H1 (cell line): Measurements from ENCODE around the gene SLC26A1. TPM values are rescaled to one million over a fixed set of nuclear protein-coding genes. Genes with fewer than 3 reads are reported as not detected.

Experiments used
- CBX8 ChIP-seq: fragments of 300-800, 300-1000 bp; sonication (generic); IDR thresholded peaks from 2 replicates; pipeline ENCODE4 v1.7.1; 2016; ENCODE audit warnings: low read depth, low read length, borderline replicate concordance
- E2F6 ChIP-seq: IDR thresholded peaks from 2 replicates; pipeline ENCODE4 v1.6.1; 2012; ENCODE audit warnings: inconsistent platforms
- SIN3A ChIP-seq, 2 experiments: IDR thresholded peaks in 1 of 2; conservative IDR thresholded peaks in 1 of 2; 2 replicates each; pipeline ENCODE4 v1.6.1; 2011 to 2012; ENCODE audit warnings: low read length in 2 of 2, improper control_type of control experiment in 1 of 2, low read depth in 1 of 2, mild to moderate bottlenecking in 1 of 2
- TAF1 ChIP-seq: IDR thresholded peaks from 2 replicates; pipeline ENCODE4 v1.6.1; 2011; ENCODE audit warnings: mild to moderate bottlenecking, low read depth, low read length
- polyA plus RNA-seq, 7 experiments: library from polyadenylated mRNA; depleted of rRNA in 3 of 7; stranded (reverse) in 5 of 7; unstranded in 2 of 7; fragments of >200 nt in 5 of 7; fragments of 200-250 nt in 2 of 7; gene quantifications; 1 replicate in 5 of 7; 2 replicates in 1 of 7; 4 replicates in 1 of 7; pipeline versions ENCODE4 v1.2.1 to v1.2.3, GENCODE V29; 2011 to 2013; ENCODE audit warnings: missing spikeins in 2 of 7, mixed read lengths in 2 of 7
- total RNA-seq: library from RNA; stranded (reverse); fragmentation: NEBNext Ultra II Directional; extraction: Animal tissue kit (Norgen Biotek cat#: 25700); gene quantifications from 2 replicates; pipeline ENCODE4 v1.2.1, GENCODE V29; 2021
- TF ChIP-seq, protein P1 (sequence below): fragments of 300-600 bp; sonication (generic); IDR thresholded peaks from 2 replicates; pipeline ENCODE4 v1.7.1; 2012; ENCODE audit warnings: low read length, moderate library complexity, mild to moderate bottlenecking, inconsistent platforms; ENCODE audit not compliant: insufficient replicate concordance
- TF ChIP-seq, protein P2 (sequence below): IDR thresholded peaks from 2 replicates; pipeline ENCODE4 v1.6.1; 2012; ENCODE audit warnings: inconsistent platforms

Gene SLC26A1
- total and polyA plus RNA-seq, 2 of the 8 experiments (the other 6 are each of a cell fraction or from before 2014, with no cell fraction given), result 0.11 TPM; not detected in 1

GRCh38 chr4:1008840-1009541, 15.8 kb upstream of the SLC26A1 start (continued):
- TF ChIP-seq, protein P1, sequence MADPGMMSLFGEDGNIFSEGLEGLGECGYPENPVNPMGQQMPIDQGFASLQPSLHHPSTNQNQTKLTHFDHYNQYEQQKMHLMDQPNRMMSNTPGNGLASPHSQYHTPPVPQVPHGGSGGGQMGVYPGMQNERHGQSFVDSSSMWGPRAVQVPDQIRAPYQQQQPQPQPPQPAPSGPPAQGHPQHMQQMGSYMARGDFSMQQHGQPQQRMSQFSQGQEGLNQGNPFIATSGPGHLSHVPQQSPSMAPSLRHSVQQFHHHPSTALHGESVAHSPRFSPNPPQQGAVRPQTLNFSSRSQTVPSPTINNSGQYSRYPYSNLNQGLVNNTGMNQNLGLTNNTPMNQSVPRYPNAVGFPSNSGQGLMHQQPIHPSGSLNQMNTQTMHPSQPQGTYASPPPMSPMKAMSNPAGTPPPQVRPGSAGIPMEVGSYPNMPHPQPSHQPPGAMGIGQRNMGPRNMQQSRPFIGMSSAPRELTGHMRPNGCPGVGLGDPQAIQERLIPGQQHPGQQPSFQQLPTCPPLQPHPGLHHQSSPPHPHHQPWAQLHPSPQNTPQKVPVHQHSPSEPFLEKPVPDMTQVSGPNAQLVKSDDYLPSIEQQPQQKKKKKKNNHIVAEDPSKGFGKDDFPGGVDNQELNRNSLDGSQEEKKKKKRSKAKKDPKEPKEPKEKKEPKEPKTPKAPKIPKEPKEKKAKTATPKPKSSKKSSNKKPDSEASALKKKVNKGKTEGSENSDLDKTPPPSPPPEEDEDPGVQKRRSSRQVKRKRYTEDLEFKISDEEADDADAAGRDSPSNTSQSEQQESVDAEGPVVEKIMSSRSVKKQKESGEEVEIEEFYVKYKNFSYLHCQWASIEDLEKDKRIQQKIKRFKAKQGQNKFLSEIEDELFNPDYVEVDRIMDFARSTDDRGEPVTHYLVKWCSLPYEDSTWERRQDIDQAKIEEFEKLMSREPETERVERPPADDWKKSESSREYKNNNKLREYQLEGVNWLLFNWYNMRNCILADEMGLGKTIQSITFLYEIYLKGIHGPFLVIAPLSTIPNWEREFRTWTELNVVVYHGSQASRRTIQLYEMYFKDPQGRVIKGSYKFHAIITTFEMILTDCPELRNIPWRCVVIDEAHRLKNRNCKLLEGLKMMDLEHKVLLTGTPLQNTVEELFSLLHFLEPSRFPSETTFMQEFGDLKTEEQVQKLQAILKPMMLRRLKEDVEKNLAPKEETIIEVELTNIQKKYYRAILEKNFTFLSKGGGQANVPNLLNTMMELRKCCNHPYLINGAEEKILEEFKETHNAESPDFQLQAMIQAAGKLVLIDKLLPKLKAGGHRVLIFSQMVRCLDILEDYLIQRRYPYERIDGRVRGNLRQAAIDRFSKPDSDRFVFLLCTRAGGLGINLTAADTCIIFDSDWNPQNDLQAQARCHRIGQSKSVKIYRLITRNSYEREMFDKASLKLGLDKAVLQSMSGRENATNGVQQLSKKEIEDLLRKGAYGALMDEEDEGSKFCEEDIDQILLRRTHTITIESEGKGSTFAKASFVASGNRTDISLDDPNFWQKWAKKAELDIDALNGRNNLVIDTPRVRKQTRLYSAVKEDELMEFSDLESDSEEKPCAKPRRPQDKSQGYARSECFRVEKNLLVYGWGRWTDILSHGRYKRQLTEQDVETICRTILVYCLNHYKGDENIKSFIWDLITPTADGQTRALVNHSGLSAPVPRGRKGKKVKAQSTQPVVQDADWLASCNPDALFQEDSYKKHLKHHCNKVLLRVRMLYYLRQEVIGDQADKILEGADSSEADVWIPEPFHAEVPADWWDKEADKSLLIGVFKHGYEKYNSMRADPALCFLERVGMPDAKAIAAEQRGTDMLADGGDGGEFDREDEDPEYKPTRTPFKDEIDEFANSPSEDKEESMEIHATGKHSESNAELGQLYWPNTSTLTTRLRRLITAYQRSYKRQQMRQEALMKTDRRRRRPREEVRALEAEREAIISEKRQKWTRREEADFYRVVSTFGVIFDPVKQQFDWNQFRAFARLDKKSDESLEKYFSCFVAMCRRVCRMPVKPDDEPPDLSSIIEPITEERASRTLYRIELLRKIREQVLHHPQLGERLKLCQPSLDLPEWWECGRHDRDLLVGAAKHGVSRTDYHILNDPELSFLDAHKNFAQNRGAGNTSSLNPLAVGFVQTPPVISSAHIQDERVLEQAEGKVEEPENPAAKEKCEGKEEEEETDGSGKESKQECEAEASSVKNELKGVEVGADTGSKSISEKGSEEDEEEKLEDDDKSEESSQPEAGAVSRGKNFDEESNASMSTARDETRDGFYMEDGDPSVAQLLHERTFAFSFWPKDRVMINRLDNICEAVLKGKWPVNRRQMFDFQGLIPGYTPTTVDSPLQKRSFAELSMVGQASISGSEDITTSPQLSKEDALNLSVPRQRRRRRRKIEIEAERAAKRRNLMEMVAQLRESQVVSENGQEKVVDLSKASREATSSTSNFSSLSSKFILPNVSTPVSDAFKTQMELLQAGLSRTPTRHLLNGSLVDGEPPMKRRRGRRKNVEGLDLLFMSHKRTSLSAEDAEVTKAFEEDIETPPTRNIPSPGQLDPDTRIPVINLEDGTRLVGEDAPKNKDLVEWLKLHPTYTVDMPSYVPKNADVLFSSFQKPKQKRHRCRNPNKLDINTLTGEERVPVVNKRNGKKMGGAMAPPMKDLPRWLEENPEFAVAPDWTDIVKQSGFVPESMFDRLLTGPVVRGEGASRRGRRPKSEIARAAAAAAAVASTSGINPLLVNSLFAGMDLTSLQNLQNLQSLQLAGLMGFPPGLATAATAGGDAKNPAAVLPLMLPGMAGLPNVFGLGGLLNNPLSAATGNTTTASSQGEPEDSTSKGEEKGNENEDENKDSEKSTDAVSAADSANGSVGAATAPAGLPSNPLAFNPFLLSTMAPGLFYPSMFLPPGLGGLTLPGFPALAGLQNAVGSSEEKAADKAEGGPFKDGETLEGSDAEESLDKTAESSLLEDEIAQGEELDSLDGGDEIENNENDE, result no peak
- TF ChIP-seq CBX8 (no peak), E2F6 (0 out of 2 replicates have a peak, but pooled peaks have one; percentile 10), SIN3A (conservative IDR thresholded peaks at IDR 0.05 in 1 of 2, IDR thresholded peaks at IDR 0.05 in 1 of 2; ENCODE audit: low read depth in 1 of 2, low read length in 2 of 2) (0 out of 4 replicates have a peak, but pooled peaks of 1 of the 2 experiments have one; percentile 23), TAF1 (no peak)
- TF ChIP-seq, protein P2, sequence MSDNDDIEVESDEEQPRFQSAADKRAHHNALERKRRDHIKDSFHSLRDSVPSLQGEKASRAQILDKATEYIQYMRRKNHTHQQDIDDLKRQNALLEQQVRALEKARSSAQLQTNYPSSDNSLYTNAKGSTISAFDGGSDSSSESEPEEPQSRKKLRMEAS, result peak; percentile 18; the same call in 1 of the 2 replicates
